Measurements from ENCODE around the gene SMC2.

Gene SMC2

DNA sequence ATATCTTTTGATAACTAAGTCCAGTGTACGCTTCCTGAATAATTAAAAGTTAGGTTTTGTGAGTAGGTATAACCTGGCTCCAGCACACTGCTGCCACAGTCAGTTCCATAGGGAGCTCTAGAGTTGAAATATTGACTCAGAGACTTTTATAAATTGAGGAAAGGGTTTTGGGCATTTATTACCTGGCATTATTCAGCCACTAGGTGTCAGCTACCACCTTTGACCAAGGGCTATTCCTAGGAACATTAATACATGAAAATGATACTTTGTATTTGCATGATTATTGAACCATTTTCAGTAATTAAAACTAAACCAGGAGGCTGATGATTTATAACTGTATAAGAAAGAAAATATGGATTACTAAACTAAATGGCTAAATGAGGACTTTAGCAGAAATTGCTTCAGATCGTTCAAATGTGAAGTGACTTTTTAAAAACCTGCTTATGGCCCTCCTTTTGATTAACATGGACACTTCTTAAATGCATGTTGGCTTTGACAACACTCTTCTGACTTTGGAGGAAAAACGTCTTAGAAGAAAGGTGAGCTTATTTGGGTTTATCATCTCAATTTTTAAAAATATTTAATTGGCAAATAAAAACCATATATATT is 83.0 kb downstream of the SMC2 start:
- Histone ChIP-seq H3K9me3 (ENCODE audit: control insufficient read depth, insufficient read depth, low read depth, low read length) (no peaks in the 10 kb centered on the region), H3K36me3 (ENCODE audit: control insufficient read depth, insufficient read depth, low read length) (no peaks in the 10 kb centered on the region), H3K27me3 (ENCODE audit: control insufficient read depth, insufficient read depth, low read length) (no peaks in the 10 kb centered on the region)

DNA sequence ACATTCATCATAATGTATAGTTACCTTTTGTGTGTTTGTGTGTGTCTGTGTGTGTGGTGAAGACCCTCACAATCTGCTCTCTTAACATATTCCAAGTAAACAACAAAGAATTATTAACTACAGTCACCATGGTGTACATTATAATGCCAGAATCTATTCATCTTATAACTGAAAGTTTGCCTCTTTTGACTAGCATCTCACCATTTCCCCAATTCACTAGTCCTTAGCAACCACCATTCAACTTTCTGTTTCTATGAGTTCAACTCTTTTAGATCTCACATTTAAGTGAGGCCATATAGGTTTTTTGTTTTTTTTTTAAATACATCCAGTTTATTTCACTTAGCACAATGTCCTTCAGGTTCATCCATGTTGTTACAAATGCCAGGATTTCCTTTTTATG is 83.6 kb downstream of the SMC2 start:
- H3K4me1 ChIP-seq (ENCODE audit: control insufficient read depth, insufficient read depth, low read length), result no peaks in the 10 kb centered on the region
- H3K9ac ChIP-seq (ENCODE audit: low read length), result no peak overlapping the region
- H3K27ac ChIP-seq (ENCODE audit: low read depth, low read length), result no peak overlapping the region
- H3K9me3 ChIP-seq (ENCODE audit: control insufficient read depth, insufficient read depth, low read depth, low read length), result no peaks in the 10 kb centered on the region
- no peaks in the 10 kb centered on the region for H3K36me3 ChIP-seq (ENCODE audit: control insufficient read depth, insufficient read depth, low read length)
- no peak overlapping the region for H3K4me3 ChIP-seq (ENCODE audit: low read depth, low read length)
- no peaks in the 10 kb centered on the region for H3K27me3 ChIP-seq (ENCODE audit: control insufficient read depth, insufficient read depth, low read length)

More for the DNA sequence above, 83.0 kb downstream of the SMC2 start:
- no peaks in the 10 kb centered on the region for H3K4me1 ChIP-seq (ENCODE audit: control insufficient read depth, insufficient read depth, low read length)
- no peak overlapping the region for H3K9ac ChIP-seq (ENCODE audit: low read length)
- no peak overlapping the region for H3K27ac ChIP-seq (ENCODE audit: low read depth, low read length)
- no peak overlapping the region for H3K4me3 ChIP-seq (ENCODE audit: low read depth, low read length)

Measured in HUES6 (cell line).